GM23248 (cell line): ENCODE measurements around the gene CLEC2D. TPM values are rescaled to one million over a fixed set of nuclear protein-coding genes. Genes with fewer than 3 reads are reported as not detected.
"Not testable (repeated sequence)": the region's sequence is repeated elsewhere in the genome, so short reads cannot be mapped to it uniquely, and the experiment has no call there.

Source experiments
- DNase-seq: peaks from one replicate; pipeline ENCODE4 v3.0.0-alpha.2; 2015
- H2AFZ ChIP-seq: fragments of 200-600 bp; sonication (generic); 2 replicates; pipeline ENCODE4 v1.6.1; 2016; ENCODE audit warnings: antibody characterized with exemption
- H3F3A ChIP-seq: fragments of 200-600 bp; sonication (generic); 2 replicates; pipeline ENCODE4 v1.6.1; 2016; ENCODE audit warnings: mild to moderate bottlenecking, antibody characterized with exemption, mixed run types; ENCODE audit not compliant: insufficient read depth
- H3K27ac ChIP-seq: fragments of 200-600 bp; sonication (generic); 2 replicates; pipeline ENCODE4 v1.5.1; 2016; ENCODE audit warnings: mild to moderate bottlenecking
- H3K27me3 ChIP-seq: fragments of 200-600 bp; sonication (generic); replicated peaks from 2 replicates; pipeline ENCODE4 v1.6.1; 2016; ENCODE audit warnings: mild to moderate bottlenecking; ENCODE audit not compliant: insufficient read depth
- H3K36me3 ChIP-seq: fragments of 200-600 bp; sonication (generic); 2 replicates; pipeline ENCODE4 v1.6.1; 2016; ENCODE audit warnings: low read depth, mild to moderate bottlenecking
- H3K4me1 ChIP-seq: fragments of 200-600 bp; sonication (generic); 2 replicates; pipeline ENCODE4 v1.6.1; 2016; ENCODE audit warnings: mild to moderate bottlenecking; ENCODE audit not compliant: insufficient read depth
- H3K4me2 ChIP-seq: fragments of 200-600 bp; sonication (generic); one replicate; pipeline ENCODE4 v1.6.1; 2016; ENCODE audit warnings: mild to moderate bottlenecking; ENCODE audit not compliant: unreplicated experiment
- H3K4me3 ChIP-seq: fragments of 200-600 bp; sonication (generic); 2 replicates; pipeline ENCODE4 v1.5.1; 2016; ENCODE audit warnings: mild to moderate bottlenecking
- H3K79me2 ChIP-seq: fragments of 200-600 bp; sonication (generic); 2 replicates; pipeline ENCODE4 v1.6.1; 2016; ENCODE audit warnings: mild to moderate bottlenecking; ENCODE audit not compliant: insufficient read depth
- H3K9ac ChIP-seq: fragments of 200-600 bp; sonication (generic); 2 replicates; pipeline ENCODE4 v1.6.1; 2016; ENCODE audit warnings: mild to moderate bottlenecking
- H3K9me2 ChIP-seq: fragments of 200-600 bp; sonication (generic); 2 replicates; pipeline ENCODE4 v1.6.1; 2016; ENCODE audit warnings: mixed run types, mild to moderate bottlenecking, moderate library complexity; ENCODE audit not compliant: insufficient read depth
- H3K9me3 ChIP-seq: fragments of 200-600 bp; sonication (generic); one replicate; pipeline ENCODE4 v1.6.1; 2017; ENCODE audit warnings: low read depth
- H4K20me1 ChIP-seq: fragments of 200-600 bp; sonication (generic); 2 replicates; pipeline ENCODE4 v1.6.0; 2016; ENCODE audit not compliant: insufficient read depth
- EZH2 ChIP-seq: fragments of 200-600 bp; sonication (generic); IDR thresholded peaks from 2 replicates; pipeline ENCODE4 v1.6.1; 2018; ENCODE audit warnings: antibody characterized with exemption, mild to moderate bottlenecking; ENCODE audit not compliant: insufficient read depth, poor library complexity, severe bottlenecking
- EZH2phosphoT487 ChIP-seq: fragments of 200-600 bp; sonication (generic); IDR thresholded peaks from 2 replicates; pipeline ENCODE4 v1.6.1; 2018; ENCODE audit warnings: antibody characterized with exemption, moderate library complexity, mild to moderate bottlenecking, low read depth; ENCODE audit not compliant: insufficient read depth
- WGBS, 2 experiments: methylation state at CpG; one replicate each; pipeline ENCODE4 v1.1.6; 2015 to 2017; ENCODE audit warnings: low lambda C conversion rate in 2 of 2, low coverage in 1 of 2; ENCODE audit errors: missing lambda C conversion rate in 2 of 2; 5-methylcytosine and 5-hydroxymethylcytosine counted together
- in situ Hi-C: fragments of 300-500 bp; cut with MboI; formaldehyde crosslinking; loops from 2 replicates; pipeline ENCODE4 v1.15.0; 2020
- polyA plus RNA-seq: library from polyadenylated mRNA; unstranded; fragments of >200 nt; fragmentation: Nextera tagmentation; extraction: Ambion mirVana; gene quantifications from 2 replicates; pipeline ENCODE4 v1.2.1, GENCODE V29; 2016
- total RNA-seq: library from RNA; depleted of rRNA; stranded (reverse); fragments of >200 nt; shearing (Covaris generic); gene quantifications from 2 replicates; pipeline ENCODE4 v1.2.3, GENCODE V29; 2014

CLEC2D gene
- total and polyA plus RNA-seq, 2 experiments from 2014 or later: 0.54 to 2.8 TPM

DNA sequence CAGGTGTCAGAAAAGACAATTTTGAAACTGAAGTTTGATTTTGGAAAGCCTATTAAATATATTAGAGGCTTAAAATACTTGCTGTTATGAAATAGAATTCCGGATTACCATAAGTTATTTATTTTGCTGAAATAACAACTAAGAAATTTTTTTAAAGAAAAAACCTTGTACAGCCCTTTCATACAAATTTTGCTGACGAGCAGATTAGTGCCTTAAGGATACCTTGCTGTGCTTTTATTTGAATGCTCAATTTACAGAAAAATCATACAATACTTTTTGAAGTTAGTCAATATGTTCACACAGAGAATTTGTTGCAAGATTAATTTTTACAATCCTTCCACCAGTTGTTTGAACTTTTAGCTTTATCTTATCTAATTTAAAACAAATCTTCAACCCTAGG is 29.5 kb upstream of the CLEC2D start:
- Histone ChIP-seq H3K27ac (no peak overlapping the region), H3K9me2 (no peaks in the 10 kb centered on the region), H3K4me1 (no peaks in the 10 kb centered on the region), H3K4me2 (no peak overlapping the region), H3K9me3 (no peaks in the 10 kb centered on the region), H3K27me3 (no peaks in the 10 kb centered on the region), H3K36me3 (no peaks in the 10 kb centered on the region), H3K4me3 (no peak overlapping the region), H3K79me2 (no peaks in the 10 kb centered on the region), H3F3A (peaks cover 4% of the 10 kb centered on the region; the same call in 1 of the 2 replicates), H3K9ac (no peak overlapping the region), H2AFZ (no peak overlapping the region), H4K20me1 (no peaks in the 10 kb centered on the region)
- no peak for DNase-seq
- WGBS, 2 experiments: 31 to 50% methylated on average over 2 of the region's 2 CpGs
- TF ChIP-seq EZH2 (no peak), EZH2phosphoT487 (no peak)
- in situ Hi-C loops: no loop called here

DNA sequence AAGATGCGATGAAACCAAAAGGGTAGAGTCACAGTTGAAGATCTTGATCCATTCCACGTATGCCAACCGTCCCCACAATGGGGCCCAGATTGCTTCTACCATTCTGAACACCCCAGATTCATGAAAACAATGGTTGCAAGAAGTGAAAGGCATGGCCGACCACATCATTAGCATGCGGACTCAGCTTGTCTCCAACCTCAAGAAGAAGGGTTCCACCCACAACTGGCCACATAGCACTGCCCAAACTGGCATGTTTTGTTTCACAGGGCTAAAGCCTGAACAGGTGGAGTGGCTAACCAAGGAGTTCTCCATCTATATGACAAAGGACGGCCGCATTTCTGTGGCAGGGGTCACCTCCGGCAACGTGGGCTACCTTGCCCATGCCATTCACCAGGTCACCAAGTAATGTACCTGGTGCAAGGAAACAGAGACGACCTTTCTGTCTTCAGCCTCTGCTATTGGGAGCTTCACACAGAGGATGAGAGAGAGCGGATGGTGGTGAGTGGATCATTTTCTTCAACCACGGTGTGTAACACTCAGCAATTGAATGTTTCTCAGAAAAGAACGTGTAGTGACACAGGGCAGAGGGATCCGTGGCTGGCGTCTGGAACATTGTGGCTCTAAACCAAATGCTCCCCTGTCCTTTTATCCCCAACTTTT is 26.8 kb upstream of the CLEC2D start:
- no peaks in the 10 kb centered on the region for H4K20me1 ChIP-seq
- H3K4me2 ChIP-seq: no peak overlapping the region
- H3K4me3 ChIP-seq: no peak overlapping the region
- WGBS, 2 experiments: 83 to 85% methylated on average over 15 of the region's 15 CpGs
- no peak for TF ChIP-seq EZH2
- no peak for TF ChIP-seq EZH2phosphoT487
- H3K9me3 ChIP-seq: no peaks in the 10 kb centered on the region
- no peak for DNase-seq
- in situ Hi-C loops: no loop called here
- H3K27ac ChIP-seq: no peak overlapping the region
- no peaks in the 10 kb centered on the region for H3K9me2 ChIP-seq
- H3K27me3 ChIP-seq: no peaks in the 10 kb centered on the region
- H3K4me1 ChIP-seq: peaks cover 6% of the 10 kb centered on the region
- peaks cover 22% of the 10 kb centered on the region for H3F3A ChIP-seq
- no peaks in the 10 kb centered on the region for H3K36me3 ChIP-seq
- H3K79me2 ChIP-seq: no peaks in the 10 kb centered on the region
- H2AFZ ChIP-seq: no peak overlapping the region
- no peak overlapping the region for H3K9ac ChIP-seq

DNA sequence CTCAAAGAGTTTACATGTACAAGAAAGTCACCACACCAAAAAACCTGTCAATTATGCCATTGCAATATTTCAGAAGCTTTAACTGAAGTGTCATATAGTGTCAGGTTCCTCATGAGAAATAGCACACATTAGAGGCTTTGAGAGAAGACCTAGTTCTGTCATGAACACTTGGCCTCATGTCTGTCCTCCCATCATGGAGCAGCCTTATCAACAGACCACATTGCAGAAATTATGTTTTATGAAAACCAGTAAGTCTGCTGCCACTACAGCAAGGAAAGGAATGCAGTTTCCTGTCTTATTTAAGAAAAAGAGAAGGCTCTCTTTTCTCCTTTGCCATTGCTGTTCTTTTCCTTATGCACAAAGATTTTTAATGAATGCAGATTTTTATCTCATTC is 26.2 kb upstream of the CLEC2D start:
- in situ Hi-C loops: no loop called here
- no peak overlapping the region for H3K9ac ChIP-seq
- H3K4me1 ChIP-seq: peaks cover 6% of the 10 kb centered on the region
- no peak overlapping the region for H3K4me2 ChIP-seq
- no peaks in the 10 kb centered on the region for H3K36me3 ChIP-seq
- no peak overlapping the region for H3K27ac ChIP-seq
- TF ChIP-seq EZH2phosphoT487 (no peak), EZH2 (no peak)
- H2AFZ ChIP-seq: no peak overlapping the region
- no peak overlapping the region for H3K4me3 ChIP-seq
- no peak for DNase-seq
- no peaks in the 10 kb centered on the region for H3K9me2 ChIP-seq
- H3K9me3 ChIP-seq: no peaks in the 10 kb centered on the region
- no peaks in the 10 kb centered on the region for H3K27me3 ChIP-seq
- no peaks in the 10 kb centered on the region for H3K79me2 ChIP-seq
- no peaks in the 10 kb centered on the region for H4K20me1 ChIP-seq
- peaks cover 22% of the 10 kb centered on the region for H3F3A ChIP-seq

DNA sequence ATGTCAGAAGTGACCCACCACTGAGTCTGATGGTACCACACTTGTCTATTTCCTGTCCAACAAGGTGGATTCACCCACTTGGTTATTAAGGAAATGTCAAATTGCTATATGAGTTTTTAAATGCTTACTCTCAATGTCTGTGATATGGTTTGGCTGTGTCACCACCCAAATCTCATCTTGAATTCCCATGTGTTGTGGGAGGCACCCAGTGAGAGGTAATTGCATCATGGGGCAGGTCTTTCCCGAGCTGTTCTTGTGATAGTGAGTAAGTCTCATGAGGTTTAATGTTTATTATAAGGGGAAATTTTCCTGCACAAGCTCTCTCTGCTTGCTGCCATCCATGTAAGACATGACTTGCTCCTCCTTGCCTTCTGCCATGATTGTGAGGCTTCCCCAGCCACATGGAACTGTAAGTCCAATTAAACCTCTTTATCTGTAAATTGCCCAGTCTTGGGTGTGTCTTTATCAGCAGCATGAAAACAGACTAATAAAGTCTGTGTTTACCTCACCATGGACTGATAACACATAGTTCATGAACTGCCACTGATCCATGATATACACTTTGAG is 24.4 kb upstream of the CLEC2D start:
- not testable (repeated sequence) for H3K4me3 ChIP-seq, H3K9ac ChIP-seq, H3K4me2 ChIP-seq, H3K9me2 ChIP-seq, H3K36me3 ChIP-seq, H3K27ac ChIP-seq, H3K9me3 ChIP-seq, H2AFZ ChIP-seq, H4K20me1 ChIP-seq, H3K27me3 ChIP-seq
- 47 to 50% methylated on average over 1 of the region's 1 CpG for WGBS, 2 experiments
- Histone ChIP-seq H3F3A (peaks cover 39% of the 10 kb centered on the region), H3K79me2 (peaks cover 12% of the 10 kb centered on the region), H3K4me1 (peaks cover 13% of the 10 kb centered on the region)
- in situ Hi-C loops: loop anchor here (5.0 kb wide), 1 partner anchor 62 kb away; no protein-coding TSS in a partner anchor
- DNase-seq: peak; percentile 42
